Glomerular endothelial cell (primary cell): Measurements from ENCODE around the gene MCM5. TPM values are rescaled to one million over a fixed set of nuclear protein-coding genes. Genes with fewer than 3 reads are reported as not detected.
A peak's percentile ranks its signal among the peaks of the same experiment; 100 is the strongest.
"Not testable (repeated sequence)": the region's sequence is repeated elsewhere in the genome, so short reads cannot be mapped to it uniquely, and the experiment has no call there.

Source experiments
- DNase-seq: peaks from one replicate; pipeline ENCODE4 v3.0.0-alpha.2; 2011; ENCODE audit warnings: low read depth, low spot score; ENCODE audit errors: extremely low read depth
- total RNA-seq: library from RNA; depleted of rRNA; stranded (reverse); fragments of >200 nt; gene quantifications from 2 replicates; pipeline ENCODE4 v1.2.3, GENCODE V29; 2015

The MCM5 gene
- total RNA-seq = 33.6 and 37.1 TPM in 2 replicates

DNA sequence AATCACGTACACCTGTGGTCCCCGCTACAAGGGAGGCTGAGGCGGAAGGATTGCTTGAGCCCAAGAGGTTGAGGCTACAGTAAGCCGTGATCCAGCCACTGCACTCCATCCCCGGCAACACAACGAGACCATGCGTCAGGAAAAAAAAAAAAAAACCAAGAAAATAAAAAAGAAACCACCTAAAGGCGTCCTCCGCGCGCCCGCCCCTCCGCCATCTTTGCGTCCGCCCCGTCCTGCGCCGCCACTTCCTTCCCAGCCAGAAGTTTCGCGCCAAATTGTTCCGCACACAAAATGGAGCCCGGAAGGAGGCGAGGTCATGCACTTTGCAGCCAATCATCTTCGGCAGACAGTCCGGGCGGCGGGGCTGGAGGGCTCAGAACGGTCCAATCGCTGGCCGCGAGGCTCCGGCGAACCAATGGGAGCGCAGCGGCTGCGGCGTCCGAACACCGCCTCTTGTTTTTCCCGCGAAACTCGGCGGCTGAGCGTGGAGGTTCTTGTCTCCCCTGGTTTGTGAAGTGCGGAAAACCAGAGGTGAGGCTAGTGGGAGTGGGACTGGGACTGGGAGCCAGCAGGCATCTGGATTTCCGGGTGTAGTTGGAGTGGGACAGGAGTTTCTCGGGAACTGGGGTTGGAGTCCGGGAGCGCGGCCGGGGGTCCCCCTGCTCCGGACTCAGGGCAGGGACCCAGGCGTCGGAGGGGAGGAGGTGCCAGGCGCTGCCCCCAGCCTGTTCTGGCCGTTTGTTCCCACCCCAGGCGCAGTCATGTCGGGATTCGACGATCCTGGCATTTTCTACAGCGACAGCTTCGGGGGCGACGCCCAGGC, at the start of gene MCM5:
MCM5 (plus strand) TSS at position 463 of the 823 bp plus-strand sequence; CDS start at position 762, 299 bp downstream.
- DNase-seq = peak; percentile 83

DNA sequence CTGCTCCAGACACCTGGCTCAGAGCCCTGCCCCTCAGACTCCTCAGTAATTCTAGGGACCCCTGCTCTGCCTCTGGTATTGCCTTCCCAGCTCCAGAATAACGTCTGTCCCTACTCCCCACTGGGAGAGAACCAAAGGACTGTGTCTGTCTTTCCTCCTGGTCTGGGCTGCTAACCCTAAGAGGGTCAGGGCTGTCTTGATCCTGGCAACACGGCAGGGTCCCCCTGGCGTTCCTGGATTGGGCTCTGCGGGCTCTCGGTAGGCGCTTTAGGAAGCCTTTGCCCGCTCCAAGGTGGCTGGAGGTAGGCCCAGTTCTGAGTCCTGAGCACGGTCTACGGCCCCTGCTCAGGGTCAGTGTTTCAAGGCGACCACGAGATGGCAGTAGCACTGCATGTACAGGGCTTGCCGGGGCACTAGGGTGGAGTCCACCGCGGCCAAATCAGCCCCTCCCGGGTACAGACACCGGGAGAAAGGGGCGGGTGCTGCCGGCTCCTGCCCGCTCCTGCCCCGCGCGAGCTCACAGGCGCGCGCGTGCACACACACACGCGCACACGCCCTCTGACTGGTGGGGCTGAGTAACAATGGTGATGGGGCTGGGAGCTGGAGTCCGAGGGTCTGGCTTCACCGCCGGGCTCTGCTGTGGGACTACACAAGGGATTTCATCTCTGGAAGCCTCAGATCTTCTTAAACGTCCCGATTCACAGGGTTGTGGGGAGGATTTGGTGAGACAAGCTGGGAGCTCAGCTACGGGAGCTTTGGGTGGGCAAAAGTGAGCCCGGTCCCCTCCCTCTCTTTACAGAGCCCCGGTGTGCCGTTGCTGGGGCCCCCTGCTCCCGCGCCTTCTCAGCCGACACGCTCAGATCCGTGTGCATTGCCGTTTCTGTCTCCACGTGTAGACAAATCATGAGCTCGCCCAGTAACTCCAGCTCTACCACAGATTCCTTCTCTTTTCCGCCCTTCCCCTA, 49.1 kb upstream of the MCM5 start:
- no peak for DNase-seq

DNA sequence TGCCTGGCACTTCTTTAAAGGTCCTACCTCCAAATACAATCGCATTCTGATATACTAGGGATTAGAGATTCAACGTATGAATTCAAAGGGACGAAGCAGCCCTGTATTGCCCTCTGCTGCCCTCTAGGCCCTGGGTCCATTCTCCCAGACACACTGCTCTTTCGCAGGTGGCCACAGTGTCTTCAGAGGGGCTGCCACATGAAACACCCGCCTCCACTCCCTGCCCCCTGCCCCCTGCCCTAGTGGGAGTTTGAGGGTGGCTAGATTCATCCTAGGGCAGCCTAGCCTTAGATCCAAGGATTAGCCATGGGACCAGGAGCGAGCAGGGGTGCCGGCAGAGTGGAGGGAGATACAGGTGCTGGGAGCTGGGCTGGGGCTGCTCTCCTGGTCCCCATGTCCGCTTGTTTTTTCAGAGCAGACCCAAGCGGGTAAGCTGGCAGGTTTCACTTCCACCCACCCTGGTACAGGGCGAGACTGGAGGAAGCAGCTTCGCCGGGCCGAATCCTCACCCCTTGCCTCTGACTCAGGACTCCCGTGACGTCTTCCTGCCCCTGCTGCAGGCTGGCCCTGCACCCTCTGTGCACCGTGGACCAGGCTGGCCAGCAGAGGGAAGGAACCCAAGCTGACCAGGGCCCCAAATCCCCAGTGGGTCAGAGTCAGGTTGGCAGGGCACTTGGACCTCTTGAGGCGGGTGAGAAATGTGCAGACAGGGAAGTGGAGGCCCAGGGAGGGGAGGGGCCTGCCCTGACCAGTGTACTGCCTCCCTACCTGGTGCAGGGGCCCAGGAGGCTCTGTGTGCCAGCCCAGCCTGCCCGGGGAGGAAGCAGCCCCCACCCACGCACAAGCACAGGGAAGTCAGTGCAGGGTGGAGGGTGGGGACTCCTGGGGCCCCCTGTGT, 47.5 kb upstream of the MCM5 start:
- DNase-seq = no peak

DNA sequence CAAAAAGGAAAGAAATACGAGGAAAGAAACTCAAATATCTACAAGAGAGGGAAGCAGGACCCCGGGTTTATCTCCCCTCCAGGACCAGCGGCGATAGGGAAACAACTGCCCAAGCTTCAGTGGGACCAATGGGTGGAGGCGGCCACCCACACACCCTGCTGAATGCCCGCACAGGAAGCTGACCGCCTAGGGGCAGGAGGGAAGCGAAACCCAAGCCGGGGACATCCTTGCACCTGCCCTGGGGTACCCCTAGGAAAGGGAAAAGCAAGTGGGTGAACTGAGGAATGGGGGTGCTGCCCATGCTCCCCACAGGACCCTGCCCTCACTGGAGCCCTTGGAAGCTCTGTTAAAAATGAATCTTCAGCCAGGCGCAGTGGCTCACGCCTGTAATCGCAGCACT, 46.6 kb upstream of the MCM5 start:
- DNase-seq = no peak

DNA sequence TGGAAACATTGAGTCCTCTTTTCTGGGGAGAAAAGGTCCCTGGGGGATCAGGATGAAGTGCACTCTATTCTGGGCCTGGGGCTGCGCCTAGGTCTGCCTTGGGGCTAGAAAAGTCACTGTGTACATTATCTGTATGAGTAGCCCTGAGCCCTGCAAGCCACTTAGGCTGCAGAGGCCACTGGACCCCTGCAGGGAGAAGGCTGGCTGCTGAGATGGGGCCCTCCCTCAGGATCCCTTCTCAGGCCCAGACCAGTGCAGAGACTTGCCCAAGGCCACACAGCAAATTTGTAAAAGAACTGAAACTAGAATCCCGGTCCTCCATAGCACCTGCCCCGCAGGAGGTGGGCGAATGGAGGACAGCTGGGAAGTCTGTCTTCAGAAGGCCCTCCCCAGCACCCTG, 45.9 kb upstream of the MCM5 start:
- no peak for DNase-seq

DNA sequence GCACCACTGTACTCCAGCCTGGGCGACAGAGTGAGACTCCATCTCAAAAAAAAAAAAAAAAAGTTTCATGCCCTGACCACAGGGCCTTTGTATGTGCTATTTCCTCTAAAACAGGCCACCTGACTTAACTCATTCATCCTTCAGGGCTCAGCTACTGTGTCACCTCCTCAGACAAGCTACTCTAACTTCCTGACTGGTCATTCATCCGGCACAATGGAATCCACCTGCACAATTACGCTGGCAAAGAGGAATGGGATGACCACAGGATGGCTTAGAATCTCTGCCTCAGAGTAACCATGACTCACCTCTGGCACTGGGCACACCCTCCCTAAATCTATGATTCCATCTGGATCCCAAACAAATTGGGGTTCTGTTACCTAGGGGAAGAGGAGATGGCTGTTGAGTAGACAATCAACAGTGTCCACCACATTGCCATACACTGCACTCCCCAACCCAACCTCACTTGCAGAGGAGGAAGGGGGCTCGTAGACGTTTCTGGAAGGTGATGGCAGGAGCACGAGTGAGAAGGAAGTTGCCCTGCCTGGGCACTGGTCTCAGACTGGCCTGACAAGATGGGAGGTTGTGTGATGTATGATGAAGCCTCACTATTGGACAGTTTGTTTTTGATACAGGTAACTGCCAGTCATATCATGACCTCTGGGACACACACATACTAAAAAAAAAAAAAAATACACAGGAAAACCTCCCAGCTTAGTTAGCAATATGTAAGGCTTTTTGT, 41.9 kb upstream of the MCM5 start:
- DNase-seq = no peak

DNA sequence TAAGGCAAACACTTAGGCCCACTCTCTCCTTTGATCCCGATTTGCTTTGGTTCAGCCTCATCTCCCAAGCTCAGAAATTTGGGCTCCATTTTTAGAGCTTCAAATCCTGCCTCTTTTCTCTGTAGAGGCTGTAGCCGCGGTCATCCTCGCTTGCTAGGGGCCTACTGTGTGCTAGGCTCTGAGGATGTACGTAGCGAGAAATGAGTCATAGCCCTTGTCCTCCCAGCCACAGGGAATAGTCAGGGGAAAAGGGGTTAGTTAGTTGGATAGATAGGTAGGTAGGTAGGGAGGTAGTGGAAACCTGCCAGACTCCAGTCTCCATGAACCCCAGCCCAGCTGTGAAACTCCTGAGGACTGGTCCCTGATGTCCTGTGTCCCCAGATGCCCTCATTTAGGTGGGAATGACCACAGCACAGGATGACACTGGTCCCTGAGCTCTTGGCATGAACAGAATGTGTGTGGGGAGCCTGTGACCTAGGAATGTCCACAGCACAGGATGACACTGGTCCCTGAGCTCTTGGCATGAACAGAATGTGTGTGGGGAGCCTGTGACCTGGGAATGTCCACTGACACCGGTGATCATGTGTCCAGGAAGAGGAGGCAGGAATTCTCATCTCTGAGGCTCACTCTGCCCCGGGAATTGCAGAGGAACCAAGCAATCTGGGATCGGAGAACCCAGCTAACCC, 40.4 kb upstream of the MCM5 start:
- DNase-seq = no peak

DNA sequence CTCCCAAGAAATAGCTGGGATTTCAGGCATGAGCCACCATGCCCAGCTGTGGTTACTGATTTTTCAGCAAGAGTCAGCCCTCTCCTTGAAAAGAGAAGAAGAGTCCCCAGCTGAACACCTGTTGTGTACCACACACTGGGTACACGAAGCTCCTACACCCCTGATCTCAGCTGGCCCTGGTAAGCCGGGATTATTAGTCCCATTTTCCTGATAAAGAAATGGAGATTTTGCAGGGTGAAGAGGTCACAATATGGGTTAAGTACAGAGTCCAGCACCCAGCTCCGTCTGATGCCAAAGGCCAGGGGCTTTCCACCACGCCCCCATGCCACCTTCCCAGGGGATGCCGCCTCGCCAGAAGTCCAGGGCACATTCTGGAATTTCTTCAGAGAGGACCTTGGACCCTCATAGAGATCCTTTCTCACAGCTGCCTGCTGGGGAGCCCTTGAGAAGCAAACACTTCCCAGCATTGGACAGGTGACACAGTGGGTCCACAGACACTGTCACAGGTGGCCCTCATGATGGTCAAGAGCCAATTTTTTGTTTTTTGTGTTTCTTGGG, 38.9 kb upstream of the MCM5 start:
- no peak for DNase-seq

DNA sequence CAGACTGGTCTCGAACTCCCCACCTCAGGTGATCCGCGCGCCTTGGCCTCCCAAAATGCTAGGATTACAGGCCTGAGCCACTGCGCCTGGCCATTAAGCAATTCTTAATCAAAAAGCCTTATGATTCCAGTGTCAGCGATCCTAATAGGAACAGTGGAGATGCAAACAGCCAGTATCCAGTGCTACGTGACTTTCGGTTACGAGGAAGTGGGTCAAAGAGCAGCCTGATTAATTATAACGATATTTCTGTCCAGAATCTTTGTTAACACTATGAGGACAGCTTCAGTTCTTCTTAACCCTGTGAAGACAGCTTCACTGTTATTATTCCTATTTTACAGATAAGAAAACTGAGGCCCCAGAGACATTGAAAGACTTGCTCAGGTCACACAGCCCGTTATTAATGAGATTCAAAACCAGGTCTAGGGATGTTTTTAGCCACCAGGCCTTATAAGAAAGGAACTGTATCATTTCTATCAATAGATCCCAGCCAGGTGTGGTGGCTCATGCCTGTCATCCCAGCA, 36.3 kb upstream of the MCM5 start:
- no peak for DNase-seq

DNA sequence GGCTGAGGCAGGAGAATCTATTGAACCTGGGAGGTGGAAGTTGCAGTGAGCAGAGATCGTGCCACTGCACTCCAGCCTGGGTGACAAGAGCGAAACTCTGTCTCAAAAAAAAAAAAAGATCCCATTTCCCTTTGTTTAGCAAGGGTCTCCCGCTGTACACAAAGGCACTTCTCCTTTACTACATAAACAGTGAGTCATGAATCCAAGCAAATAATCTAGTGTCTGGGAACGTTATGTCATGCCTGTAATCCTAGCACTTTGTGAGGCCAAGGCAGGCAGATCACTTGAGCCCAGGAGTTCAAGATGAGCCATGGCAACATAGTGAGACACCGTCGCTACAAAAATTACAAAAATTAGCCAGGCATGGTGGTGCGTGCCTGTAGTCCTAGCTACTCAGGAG, 35.7 kb upstream of the MCM5 start:
- DNase-seq = not testable (repeated sequence)

DNA sequence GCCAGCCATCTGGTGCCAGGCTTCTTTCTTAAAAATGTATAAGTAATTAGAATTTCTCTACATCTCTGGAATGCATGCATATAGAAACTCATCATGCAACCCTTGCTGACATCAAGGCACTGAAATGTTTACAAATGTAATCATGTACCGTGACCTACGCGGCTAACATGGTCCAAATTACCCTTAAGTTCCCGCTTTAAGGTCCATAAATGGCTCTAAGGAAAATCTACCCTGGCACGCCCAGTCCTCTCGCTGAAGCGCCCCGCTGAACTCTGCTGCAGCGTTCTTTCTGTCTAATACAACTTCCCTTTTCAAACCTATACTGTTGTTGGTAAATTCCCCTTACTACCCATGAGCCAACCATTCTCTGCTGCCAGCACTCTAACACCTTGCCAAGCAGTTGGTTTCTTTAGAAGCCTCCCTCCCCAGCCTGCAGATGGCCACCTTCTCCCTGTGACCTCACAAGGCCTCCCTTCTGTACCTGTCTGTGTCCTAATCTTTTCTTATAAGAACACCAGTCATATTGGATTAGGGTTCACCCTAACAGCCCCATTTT, 32.5 kb upstream of the MCM5 start:
- DNase-seq = no peak

DNA sequence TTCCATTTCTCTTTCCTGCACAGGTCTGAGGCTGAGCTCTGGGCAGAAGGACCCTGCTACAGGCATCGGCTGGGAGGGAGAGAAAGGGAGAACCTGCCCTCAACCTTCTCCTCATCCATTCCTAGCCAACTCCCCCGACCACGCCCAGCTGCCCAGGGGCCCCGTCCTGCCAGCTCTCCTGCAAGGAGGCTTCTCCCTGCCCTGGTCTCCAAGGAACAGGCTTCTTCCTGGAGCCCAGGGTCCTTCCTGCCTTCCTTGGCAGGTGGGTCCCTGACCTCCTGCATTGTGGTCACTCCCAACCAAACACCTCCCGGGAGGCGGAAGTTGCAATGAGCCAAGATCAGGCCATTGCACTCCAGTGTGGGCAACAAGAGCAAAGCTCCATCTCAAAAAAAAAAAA, 31.6 kb upstream of the MCM5 start:
- no peak for DNase-seq

DNA sequence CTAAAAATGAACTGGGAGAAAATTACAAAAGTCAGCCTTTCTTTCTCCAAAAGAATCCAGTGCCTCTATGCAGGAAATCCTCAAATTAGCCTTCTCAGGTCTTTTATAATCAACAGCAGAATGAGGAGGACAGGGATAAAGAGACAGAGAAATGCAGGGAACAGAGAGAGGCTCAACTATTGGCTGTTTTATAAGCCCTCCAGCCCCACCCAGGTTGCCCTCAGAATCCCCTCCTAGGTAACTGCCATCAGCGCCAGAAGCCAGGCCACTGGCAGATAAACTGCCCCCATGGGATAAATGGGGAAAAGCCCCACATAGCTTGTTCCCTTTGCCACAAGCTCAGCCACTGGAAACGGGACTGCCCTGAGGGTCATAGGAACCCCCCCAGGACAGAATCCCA, 29.9 kb upstream of the MCM5 start:
- DNase-seq = no peak

DNA sequence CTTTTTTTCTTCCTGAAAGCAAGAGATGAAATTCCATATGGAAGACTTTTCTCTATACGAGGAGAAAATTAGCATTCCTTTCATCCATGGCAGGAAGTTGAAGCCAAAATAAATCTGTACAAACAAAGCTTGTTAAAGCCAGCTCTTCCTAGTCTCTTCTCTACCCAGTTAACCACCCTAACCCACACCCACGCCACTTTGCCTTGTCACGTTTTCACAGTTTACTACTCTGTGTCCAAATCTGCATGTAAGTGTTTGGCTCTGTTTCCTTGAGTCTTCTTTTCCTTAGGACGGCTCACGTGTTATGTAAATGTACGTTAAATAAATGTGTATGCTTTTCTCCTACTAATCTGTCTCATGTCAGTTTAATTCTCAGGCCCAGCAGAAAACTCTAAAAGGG, 26.2 kb upstream of the MCM5 start:
- DNase-seq = no peak

DNA sequence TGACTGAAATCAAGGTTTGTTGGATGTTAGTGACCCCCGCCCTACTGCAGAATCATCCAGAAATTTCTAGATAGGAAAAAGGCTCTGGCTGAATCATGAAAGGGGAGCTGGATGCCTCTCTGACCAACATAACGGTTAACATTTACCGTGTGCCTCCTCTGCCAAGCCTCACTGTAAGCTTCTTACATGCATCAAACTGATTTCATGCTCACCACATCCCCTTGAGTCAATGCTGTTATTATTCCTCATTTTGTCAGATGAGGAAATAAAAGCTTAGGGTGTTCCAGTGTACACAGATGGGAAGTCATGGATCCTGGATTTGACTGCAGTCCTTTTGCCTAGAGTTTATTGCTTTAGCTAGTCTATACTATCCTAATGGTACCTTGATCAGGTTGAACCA, 24.9 kb upstream of the MCM5 start:
- no peak for DNase-seq

DNA sequence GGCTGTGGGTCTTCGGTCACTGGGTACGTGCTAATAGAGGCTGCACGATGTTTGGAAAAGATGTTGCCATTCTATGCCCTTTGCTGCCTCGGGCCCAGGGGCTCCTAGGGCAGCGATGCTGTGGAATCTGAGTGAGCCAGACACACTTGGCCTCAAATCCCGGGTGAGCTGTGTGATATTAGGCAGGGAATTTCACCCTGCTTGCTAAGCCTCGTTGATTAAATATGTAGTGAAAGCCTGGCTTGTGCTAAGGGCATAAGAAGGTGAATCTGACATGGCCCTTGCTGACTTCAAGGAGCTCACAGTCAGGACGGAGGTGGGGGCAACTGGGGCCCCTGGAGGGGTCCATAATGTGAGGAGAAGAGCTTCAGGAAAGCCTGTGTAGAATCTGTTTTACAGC, 24.4 kb upstream of the MCM5 start:
- DNase-seq = no peak

DNA sequence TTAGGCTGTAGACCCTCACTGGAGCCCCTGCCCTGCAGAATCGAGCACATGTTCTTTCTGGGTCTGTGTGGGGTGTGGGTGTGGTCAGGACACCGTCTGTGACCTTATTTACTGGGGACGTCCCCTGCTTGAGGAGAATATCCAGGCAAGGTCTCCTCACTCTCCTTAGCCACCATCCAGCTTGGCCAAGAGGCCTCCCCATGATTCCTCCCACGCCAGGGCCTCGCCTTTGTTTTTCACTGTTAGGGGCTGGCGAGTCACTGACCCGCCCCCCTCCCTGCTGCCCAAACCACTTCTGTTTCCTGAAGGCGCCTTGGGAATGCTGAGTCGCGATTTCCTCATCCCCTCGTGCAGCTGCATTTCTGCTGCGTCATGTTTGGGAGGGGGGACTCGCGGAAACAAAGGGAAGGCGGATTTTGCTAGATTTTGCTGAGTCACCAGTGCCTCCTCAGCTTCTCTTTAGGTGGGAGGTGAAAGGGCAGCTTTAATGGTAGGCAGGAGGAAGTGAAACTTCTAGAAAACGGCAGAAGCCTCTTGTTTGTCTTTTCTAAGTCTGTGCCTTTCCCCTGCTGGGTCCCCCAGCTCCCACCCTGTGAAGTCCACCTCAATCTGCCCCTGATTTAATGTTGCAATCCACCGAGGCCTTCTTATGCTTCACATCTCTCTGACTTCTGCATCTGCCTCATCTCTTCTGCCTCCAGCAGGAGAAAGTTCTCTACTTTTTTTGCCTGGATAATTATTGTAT, 23.0 kb upstream of the MCM5 start:
- DNase-seq = peak; percentile 95

DNA sequence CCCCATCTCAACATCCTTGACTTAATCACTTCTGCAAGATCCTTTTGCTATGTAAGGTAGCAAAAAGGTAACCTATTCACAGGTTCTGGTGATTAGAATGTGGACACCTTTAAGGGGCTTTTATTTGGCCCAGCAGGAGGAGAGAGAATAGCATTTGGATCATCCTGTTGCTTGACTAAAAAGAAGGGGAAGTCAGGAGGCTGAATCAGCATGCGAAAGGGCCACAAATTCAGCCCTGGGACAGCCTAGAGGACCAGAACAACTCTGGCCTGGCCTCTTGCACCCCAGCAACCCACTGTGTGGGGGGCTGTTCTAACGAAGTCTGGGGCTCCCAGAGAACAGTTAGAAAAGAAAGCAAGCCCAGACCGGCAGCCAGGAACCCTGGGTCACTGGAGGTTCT, 22.2 kb upstream of the MCM5 start:
- DNase-seq = no peak
